KOPT-K1 (cell line): Measurements from ENCODE around the gene SGCA.

ENCODE experiments used
- H3K27ac ChIP-seq: fragments of 200-600 bp; sonication (generic); 2 replicates; pipeline ENCODE4 v1.5.1; 2016; ENCODE audit warnings: antibody characterized with exemption, mild to moderate bottlenecking, low read depth, low read length; ENCODE audit not compliant: poor library complexity, severe bottlenecking
- H3K36me3 ChIP-seq: fragments of 200-600 bp; sonication (generic); 2 replicates; pipeline ENCODE4 v1.5.1; 2017; ENCODE audit warnings: antibody characterized with exemption, mild to moderate bottlenecking, low read length, moderate library complexity; ENCODE audit not compliant: insufficient read depth
- H3K9me3 ChIP-seq: fragments of 200-600 bp; sonication (generic); 2 replicates; pipeline ENCODE4 v1.5.1; 2017; ENCODE audit warnings: antibody characterized with exemption, low read length, mild to moderate bottlenecking; ENCODE audit not compliant: insufficient read depth, poor library complexity, severe bottlenecking

SGCA gene

GRCh38 chr17:50186661-50187393 is 21.0 kb downstream of the SGCA start:
- Histone ChIP-seq H3K36me3 (no peaks in the 10 kb centered on the region), H3K27ac (no peak overlapping the region), H3K9me3 (no peaks in the 10 kb centered on the region)

- H3K9me3 ChIP-seq, result no peaks in the 10 kb centered on the region
- H3K36me3 ChIP-seq, result no peaks in the 10 kb centered on the region
- no peak overlapping the region for H3K27ac ChIP-seq
Observed at GRCh38 chr17:50187394-50187725, 21.6 kb downstream of the SGCA start.

GRCh38 chr17:50187751-50188530 is 22.1 kb downstream of the SGCA start:
- H3K9me3 ChIP-seq, result no peaks in the 10 kb centered on the region
- H3K27ac ChIP-seq, result no peak overlapping the region
- no peaks in the 10 kb centered on the region for H3K36me3 ChIP-seq

- Histone ChIP-seq H3K9me3 (no peaks in the 10 kb centered on the region), H3K36me3 (no peaks in the 10 kb centered on the region), H3K27ac (no peak overlapping the region)
Observed at GRCh38 chr17:50188531-50188920, 22.7 kb downstream of the SGCA start.

- no peaks in the 10 kb centered on the region for H3K9me3 ChIP-seq
- H3K27ac ChIP-seq, result no peak overlapping the region
- H3K36me3 ChIP-seq, result no peaks in the 10 kb centered on the region
Observed at GRCh38 chr17:50188921-50189549, 23.2 kb downstream of the SGCA start.

GRCh38 chr17:50189550-50190292 is 23.9 kb downstream of the SGCA start:
- Histone ChIP-seq H3K27ac (no peak overlapping the region), H3K9me3 (no peaks in the 10 kb centered on the region), H3K36me3 (no peaks in the 10 kb centered on the region)

GRCh38 chr17:50190293-50190602 is 24.4 kb downstream of the SGCA start:
- Histone ChIP-seq H3K36me3 (no peaks in the 10 kb centered on the region), H3K9me3 (no peaks in the 10 kb centered on the region), H3K27ac (no peak overlapping the region)

- no peaks in the 10 kb centered on the region for H3K36me3 ChIP-seq
- no peaks in the 10 kb centered on the region for H3K9me3 ChIP-seq
- no peak overlapping the region for H3K27ac ChIP-seq
Observed at GRCh38 chr17:50190603-50191358, 25.0 kb downstream of the SGCA start.

- no peaks in the 10 kb centered on the region for H3K36me3 ChIP-seq
Observed at GRCh38 chr17:50191359-50192143, 25.7 kb downstream of the SGCA start.

GRCh38 chr17:50192144-50192617 is 26.4 kb downstream of the SGCA start:
- Histone ChIP-seq H3K27ac (no peak overlapping the region), H3K9me3 (no peaks in the 10 kb centered on the region), H3K36me3 (no peaks in the 10 kb centered on the region)

More at GRCh38 chr17:50191359-50192143, 25.7 kb downstream of the SGCA start:
- Histone ChIP-seq H3K9me3 (no peaks in the 10 kb centered on the region), H3K27ac (no peak overlapping the region)

GRCh38 chr17:50192618-50193291 is 26.9 kb downstream of the SGCA start:
- no peak overlapping the region for H3K27ac ChIP-seq
- H3K9me3 ChIP-seq, result no peaks in the 10 kb centered on the region
- H3K36me3 ChIP-seq, result no peaks in the 10 kb centered on the region

- H3K36me3 ChIP-seq, result no peaks in the 10 kb centered on the region
- no peaks in the 10 kb centered on the region for H3K9me3 ChIP-seq
- no peak overlapping the region for H3K27ac ChIP-seq
Observed at GRCh38 chr17:50194140-50194933, 28.5 kb downstream of the SGCA start.
